ENCODE data around the gene C4BPB. TPM values are rescaled to one million over a fixed set of nuclear protein-coding genes. Genes with fewer than 3 reads are reported as not detected.

Gene C4BPB
- polyA plus RNA-seq, 1 experiment = not detected

GRCh38 chr1:207060596-207060995 lies 28.1 kb upstream of the C4BPB start:
- Histone ChIP-seq H3K36me3 (ENCODE audit: control insufficient read depth, insufficient read depth, low read length) (no peaks in the 10 kb centered on the region), H3K27me3 (ENCODE audit: control insufficient read depth, insufficient read depth, low read length) (no peaks in the 10 kb centered on the region), H3K4me3 (ENCODE audit: low read depth, low read length) (no peak overlapping the region)
- no peak for TF ChIP-seq CTCF (IDR thresholded peaks at IDR 0.05; ENCODE audit: insufficient read depth, low read depth, low read length)
- POLR2A ChIA-PET = no interaction called here
- DNase-seq (ENCODE audit: low read depth) = no peak
- CTCF ChIA-PET = interaction anchor here (0.8 kb wide), 1 partner anchor 18 kb away, joined by 4 read pairs; no protein-coding TSS in a partner anchor

DNA sequence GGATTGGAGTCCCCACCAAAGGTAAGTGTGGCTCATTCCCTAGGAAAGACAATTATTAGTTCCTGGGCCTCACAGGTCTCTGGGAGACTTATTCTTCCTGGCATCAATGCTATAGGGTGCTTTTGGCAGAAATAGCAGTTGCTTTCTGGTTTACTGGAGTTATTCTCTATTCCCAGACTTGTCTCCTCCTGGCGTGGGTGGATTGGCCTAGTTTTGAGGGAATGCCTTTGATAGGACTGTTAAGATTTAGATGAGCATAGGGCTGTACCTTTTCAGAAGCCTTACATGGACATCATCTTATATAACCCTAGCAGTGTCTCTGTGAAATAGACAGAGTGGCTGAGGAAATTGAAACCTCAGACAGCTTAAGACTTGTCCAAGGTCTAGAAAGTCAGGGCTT lies 26.6 kb upstream of the C4BPB start:
- Histone ChIP-seq H3K27me3 (ENCODE audit: control insufficient read depth, insufficient read depth, low read length) (no peaks in the 10 kb centered on the region), H3K4me3 (ENCODE audit: low read depth, low read length) (no peak overlapping the region), H3K36me3 (ENCODE audit: control insufficient read depth, insufficient read depth, low read length) (no peaks in the 10 kb centered on the region)
- POLR2A ChIA-PET = no interaction called here
- CTCF ChIA-PET = no interaction called here
- no peak for DNase-seq (ENCODE audit: low read depth)
- no peak for TF ChIP-seq CTCF (IDR thresholded peaks at IDR 0.05; ENCODE audit: insufficient read depth, low read depth, low read length)

DNA sequence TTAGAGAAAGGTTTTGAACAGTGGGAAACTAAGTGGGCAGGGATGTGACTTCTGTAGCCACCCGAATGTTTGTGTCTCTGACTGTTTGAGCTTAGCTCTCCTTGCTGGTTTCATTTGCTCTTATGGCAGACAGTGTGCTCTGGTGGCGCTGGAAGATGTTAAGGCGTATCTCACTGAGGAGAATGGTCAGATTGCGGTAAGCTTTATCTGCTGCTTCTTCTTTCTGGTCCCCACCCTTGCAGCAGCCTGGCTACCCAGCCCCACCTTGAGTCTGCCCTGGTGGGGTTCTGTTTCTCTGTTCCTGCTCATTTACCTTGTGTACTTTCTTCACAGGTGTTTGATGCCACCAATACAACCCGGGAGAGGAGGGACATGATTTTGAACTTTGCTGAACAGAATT lies 25.6 kb upstream of the C4BPB start:
- Histone ChIP-seq H3K4me3 (ENCODE audit: low read depth, low read length) (no peak overlapping the region), H3K27me3 (ENCODE audit: control insufficient read depth, insufficient read depth, low read length) (no peaks in the 10 kb centered on the region), H3K36me3 (ENCODE audit: control insufficient read depth, insufficient read depth, low read length) (no peaks in the 10 kb centered on the region)
- TF ChIP-seq CTCF (IDR thresholded peaks at IDR 0.05; ENCODE audit: insufficient read depth, low read depth, low read length) = no peak
- ChIA-PET POLR2A (no interaction called here), CTCF (interaction anchor here (1.0 kb wide), 1 partner anchor 10 kb away, joined by 3 read pairs; no protein-coding TSS in a partner anchor)
- no peak for DNase-seq (ENCODE audit: low read depth)

DNA sequence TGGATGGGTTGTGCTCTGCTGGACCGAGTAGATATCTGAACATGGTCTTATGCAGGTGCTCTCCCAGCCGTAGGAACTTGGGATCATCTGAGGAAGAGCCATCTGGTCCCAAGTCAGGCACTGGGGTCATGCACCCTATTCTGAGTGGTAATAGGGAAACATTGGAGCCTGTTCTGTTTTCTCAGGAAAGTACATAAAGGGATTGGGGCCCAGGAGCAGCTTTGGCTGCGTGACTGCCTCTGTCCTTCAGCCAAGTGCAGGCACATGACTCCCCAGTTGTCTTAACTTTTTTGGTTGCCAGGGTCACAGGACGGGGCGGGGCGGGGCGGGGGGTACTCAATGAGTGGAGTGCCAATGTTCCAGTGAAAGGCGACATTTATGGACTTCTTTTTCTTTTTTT lies 24.1 kb upstream of the C4BPB start:
- no peak for TF ChIP-seq CTCF (IDR thresholded peaks at IDR 0.05; ENCODE audit: insufficient read depth, low read depth, low read length)
- CTCF ChIA-PET = no interaction called here
- DNase-seq (ENCODE audit: low read depth) = no peak
- Histone ChIP-seq H3K27me3 (ENCODE audit: control insufficient read depth, insufficient read depth, low read length) (no peaks in the 10 kb centered on the region), H3K4me3 (ENCODE audit: low read depth, low read length) (no peak overlapping the region), H3K36me3 (ENCODE audit: control insufficient read depth, insufficient read depth, low read length) (no peaks in the 10 kb centered on the region)
- POLR2A ChIA-PET = no interaction called here

- no peak overlapping the region for H3K4me3 ChIP-seq (ENCODE audit: low read depth, low read length)
- no peaks in the 10 kb centered on the region for H3K27me3 ChIP-seq (ENCODE audit: control insufficient read depth, insufficient read depth, low read length)
- no peaks in the 10 kb centered on the region for H3K36me3 ChIP-seq (ENCODE audit: control insufficient read depth, insufficient read depth, low read length)
- CTCF ChIA-PET = interaction anchor here (0.9 to 1.1 kb wide), 2 partner anchors 8 to 17 kb away, joined by 3 to 5 read pairs; partner anchors contain the start of gene YOD1
- TF ChIP-seq CTCF (IDR thresholded peaks at IDR 0.05; ENCODE audit: insufficient read depth, low read depth, low read length) = no peak
- DNase-seq (ENCODE audit: low read depth) = no peak
- POLR2A ChIA-PET = no interaction called here
Observed at GRCh38 chr1:207067185-207067584, 21.5 kb upstream of the C4BPB start.
